SK-N-SH treated with all-trans-retinoic acid at 6 μM for 48 hours (cell line): ENCODE data around the gene CLEC14A.

Experiments used
- ATAC-seq: fragments of 200-7000 bp; cut with Tn5 transposase; 3 replicates; pipeline ENCODE4 v1.9.1; 2020; ENCODE audit warnings: mild to moderate bottlenecking, moderate library complexity
- ARNTL ChIP-seq: fragments of 450-650 bp; formaldehyde crosslinking; IDR thresholded peaks from 2 replicates; pipeline ENCODE4 v1.5.0; 2020; ENCODE audit warnings: low read depth, mild to moderate bottlenecking, moderate library complexity, borderline replicate concordance
- CREB5 ChIP-seq: fragments of 250-450 bp; sonication (Bioruptor Pico); IDR thresholded peaks from 2 replicates; pipeline ENCODE4 v1.5.1; 2020; ENCODE audit warnings: low read depth, mild to moderate bottlenecking, moderate library complexity
- CSDC2 ChIP-seq: fragments of 250-450 bp; sonication (Bioruptor Pico); IDR thresholded peaks from 2 replicates; pipeline ENCODE4 v1.5.0; 2020; ENCODE audit warnings: mild to moderate bottlenecking, moderate library complexity
- ESRRG ChIP-seq: fragments of 250-450 bp; sonication (Bioruptor Pico); IDR thresholded peaks from 2 replicates; pipeline ENCODE4 v1.6.1; 2021; ENCODE audit warnings: mild to moderate bottlenecking
- GLIS3 ChIP-seq: fragments of 250-450 bp; sonication (Bioruptor Pico); IDR thresholded peaks from 2 replicates; pipeline ENCODE4 v1.5.0; 2020; ENCODE audit warnings: mild to moderate bottlenecking, moderate library complexity
- ISL1 ChIP-seq: fragments of 250-450 bp; sonication (Bioruptor Pico); IDR thresholded peaks from 2 replicates; pipeline ENCODE4 v2.1.2; 2022; ENCODE audit warnings: mild to moderate bottlenecking, moderate library complexity
- OSR1 ChIP-seq: fragments of 250-450 bp; sonication (Bioruptor Pico); IDR thresholded peaks from 2 replicates; pipeline ENCODE4 v1.8.0; 2022; ENCODE audit warnings: moderate library complexity, mild to moderate bottlenecking, inconsistent platforms
- RARB ChIP-seq: fragments of 250-450 bp; sonication (Bioruptor Pico); IDR thresholded peaks from 2 replicates; pipeline ENCODE4 v1.8.0; 2021; ENCODE audit warnings: mild to moderate bottlenecking, moderate library complexity
- SNAI2 ChIP-seq: fragments of 250-450 bp; sonication (Bioruptor Pico); IDR thresholded peaks from 2 replicates; pipeline ENCODE4 v1.5.0; 2020; ENCODE audit warnings: mild to moderate bottlenecking, moderate library complexity
- TCF4 ChIP-seq: fragments of 250-450 bp; sonication (Bioruptor Pico); IDR thresholded peaks from 2 replicates; pipeline ENCODE4 v1.8.0; 2021; ENCODE audit warnings: mild to moderate bottlenecking, moderate library complexity, borderline replicate concordance
- TOX ChIP-seq: fragments of 250-450 bp; sonication (Bioruptor Pico); IDR thresholded peaks from 2 replicates; pipeline ENCODE4 v1.8.0; 2021; ENCODE audit warnings: mild to moderate bottlenecking, moderate library complexity, borderline replicate concordance
- TSHZ2 ChIP-seq: fragments of 250-450 bp; sonication (Bioruptor Pico); IDR thresholded peaks from 2 replicates; pipeline ENCODE4 v1.5.0; 2020; ENCODE audit warnings: mild to moderate bottlenecking, moderate library complexity
- ZC3H10 ChIP-seq: fragments of 250-450 bp; sonication (Bioruptor Pico); IDR thresholded peaks from 2 replicates; pipeline ENCODE4 v1.5.1; 2021; ENCODE audit warnings: mild to moderate bottlenecking, moderate library complexity
- ZFP3 ChIP-seq: fragments of 250-450 bp; sonication (Bioruptor Pico); IDR thresholded peaks from 2 replicates; pipeline ENCODE4 v1.5.0; 2020; ENCODE audit warnings: mild to moderate bottlenecking, moderate library complexity
- ZFP30 ChIP-seq: fragments of 450-650 bp; formaldehyde crosslinking; IDR thresholded peaks from 2 replicates; pipeline ENCODE4 v1.5.0; 2022; ENCODE audit warnings: mild to moderate bottlenecking, moderate library complexity
- ZNF565 ChIP-seq: fragments of 450-650 bp; formaldehyde crosslinking; conservative IDR thresholded peaks from 2 replicates; pipeline ENCODE4 v1.5.0; 2020; ENCODE audit warnings: low read depth, mild to moderate bottlenecking, moderate library complexity
- ZNF70 ChIP-seq: fragments of 450-650 bp; formaldehyde crosslinking; IDR thresholded peaks from 2 replicates; pipeline ENCODE4 v1.5.0; 2020; ENCODE audit warnings: mild to moderate bottlenecking, moderate library complexity
- ZNF8 ChIP-seq: fragments of 450-650 bp; formaldehyde crosslinking; IDR thresholded peaks from 2 replicates; pipeline ENCODE4 v1.5.0; 2020; ENCODE audit warnings: mild to moderate bottlenecking, moderate library complexity
- TF ChIP-seq, protein P1 (sequence below): fragments of 250-450 bp; sonication (Bioruptor Pico); IDR thresholded peaks from 2 replicates; pipeline ENCODE4 v1.5.1; 2021; ENCODE audit warnings: mild to moderate bottlenecking, moderate library complexity
- TF ChIP-seq, protein P2 (sequence below): fragments of 250-450 bp; sonication (Bioruptor Pico); IDR thresholded peaks from 2 replicates; pipeline ENCODE4 v1.8.0; 2021; ENCODE audit warnings: low read depth, mild to moderate bottlenecking, moderate library complexity, borderline replicate concordance
- TF ChIP-seq, protein P3 (sequence below): fragments of 250-450 bp; sonication (Bioruptor Pico); IDR thresholded peaks from 2 replicates; pipeline ENCODE4 v1.8.0; 2020; ENCODE audit warnings: mild to moderate bottlenecking, moderate library complexity, borderline replicate concordance

The CLEC14A gene

GRCh38 chr14:38205949-38206665 lies 49.8 kb downstream of the CLEC14A start:
- TF ChIP-seq ZNF8 (CRISPR knock-in tag) (peak; percentile 48; the same call in 1 of the 2 replicates), OSR1 (no peak)
- TF ChIP-seq, all 23 proteins: peak for 1
- no peak for ATAC-seq

DNA sequence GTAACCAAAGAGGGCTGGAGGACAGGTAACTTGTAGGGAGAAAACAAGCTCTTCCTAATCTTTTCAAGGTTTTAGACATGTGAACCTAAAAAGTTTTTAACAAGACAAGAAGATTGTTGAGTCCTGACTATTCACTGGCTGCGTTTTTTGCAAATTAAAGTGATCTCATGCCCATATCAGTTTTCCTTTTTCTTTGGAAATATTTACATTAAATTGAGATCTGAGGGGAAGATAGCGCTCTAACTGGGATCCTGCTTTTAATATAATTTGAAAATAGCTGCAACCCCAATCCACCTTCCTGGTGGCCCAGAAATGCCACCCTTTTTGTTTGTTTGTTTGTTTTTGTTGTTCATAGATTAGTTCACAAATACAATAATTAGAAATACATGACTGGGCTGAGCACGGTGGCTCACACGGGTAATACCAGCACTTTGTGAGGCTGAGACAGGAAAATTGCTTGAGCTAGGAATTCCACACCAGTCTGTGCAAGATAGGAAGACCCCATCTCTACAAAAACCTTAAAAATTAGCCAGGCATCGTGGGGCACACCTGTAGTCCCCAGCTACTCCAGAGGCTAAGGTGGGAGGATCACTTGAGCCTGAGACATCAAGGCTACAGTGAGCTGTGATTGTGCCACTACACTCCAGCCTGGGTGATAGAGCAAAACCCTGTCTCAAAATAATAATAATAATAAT lies 50.6 kb downstream of the CLEC14A start:
- TF ChIP-seq RARB = no peak
- TF ChIP-seq, protein P1, sequence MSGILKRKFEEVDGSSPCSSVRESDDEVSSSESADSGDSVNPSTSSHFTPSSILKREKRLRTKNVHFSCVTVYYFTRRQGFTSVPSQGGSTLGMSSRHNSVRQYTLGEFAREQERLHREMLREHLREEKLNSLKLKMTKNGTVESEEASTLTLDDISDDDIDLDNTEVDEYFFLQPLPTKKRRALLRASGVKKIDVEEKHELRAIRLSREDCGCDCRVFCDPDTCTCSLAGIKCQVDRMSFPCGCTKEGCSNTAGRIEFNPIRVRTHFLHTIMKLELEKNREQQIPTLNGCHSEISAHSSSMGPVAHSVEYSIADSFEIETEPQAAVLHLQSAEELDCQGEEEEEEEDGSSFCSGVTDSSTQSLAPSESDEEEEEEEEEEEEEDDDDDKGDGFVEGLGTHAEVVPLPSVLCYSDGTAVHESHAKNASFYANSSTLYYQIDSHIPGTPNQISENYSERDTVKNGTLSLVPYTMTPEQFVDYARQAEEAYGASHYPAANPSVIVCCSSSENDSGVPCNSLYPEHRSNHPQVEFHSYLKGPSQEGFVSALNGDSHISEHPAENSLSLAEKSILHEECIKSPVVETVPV (CRISPR knock-in tag) = no peak
- no peak for TF ChIP-seq ZNF565 (CRISPR knock-in tag)
- no peak for TF ChIP-seq ZC3H10 (CRISPR knock-in tag)
- no peak for TF ChIP-seq TCF4 (CRISPR knock-in tag)
- TF ChIP-seq SNAI2 (CRISPR knock-in tag) = no peak
- TF ChIP-seq, protein P2, sequence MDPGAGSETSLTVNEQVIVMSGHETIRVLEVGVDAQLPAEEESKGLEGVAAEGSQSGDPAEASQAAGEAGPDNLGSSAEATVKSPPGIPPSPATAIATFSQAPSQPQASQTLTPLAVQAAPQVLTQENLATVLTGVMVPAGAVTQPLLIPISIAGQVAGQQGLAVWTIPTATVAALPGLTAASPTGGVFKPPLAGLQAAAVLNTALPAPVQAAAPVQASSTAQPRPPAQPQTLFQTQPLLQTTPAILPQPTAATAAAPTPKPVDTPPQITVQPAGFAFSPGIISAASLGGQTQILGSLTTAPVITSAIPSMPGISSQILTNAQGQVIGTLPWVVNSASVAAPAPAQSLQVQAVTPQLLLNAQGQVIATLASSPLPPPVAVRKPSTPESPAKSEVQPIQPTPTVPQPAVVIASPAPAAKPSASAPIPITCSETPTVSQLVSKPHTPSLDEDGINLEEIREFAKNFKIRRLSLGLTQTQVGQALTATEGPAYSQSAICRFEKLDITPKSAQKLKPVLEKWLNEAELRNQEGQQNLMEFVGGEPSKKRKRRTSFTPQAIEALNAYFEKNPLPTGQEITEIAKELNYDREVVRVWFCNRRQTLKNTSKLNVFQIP = no peak
- no peak for TF ChIP-seq OSR1
- TF ChIP-seq, protein P3, sequence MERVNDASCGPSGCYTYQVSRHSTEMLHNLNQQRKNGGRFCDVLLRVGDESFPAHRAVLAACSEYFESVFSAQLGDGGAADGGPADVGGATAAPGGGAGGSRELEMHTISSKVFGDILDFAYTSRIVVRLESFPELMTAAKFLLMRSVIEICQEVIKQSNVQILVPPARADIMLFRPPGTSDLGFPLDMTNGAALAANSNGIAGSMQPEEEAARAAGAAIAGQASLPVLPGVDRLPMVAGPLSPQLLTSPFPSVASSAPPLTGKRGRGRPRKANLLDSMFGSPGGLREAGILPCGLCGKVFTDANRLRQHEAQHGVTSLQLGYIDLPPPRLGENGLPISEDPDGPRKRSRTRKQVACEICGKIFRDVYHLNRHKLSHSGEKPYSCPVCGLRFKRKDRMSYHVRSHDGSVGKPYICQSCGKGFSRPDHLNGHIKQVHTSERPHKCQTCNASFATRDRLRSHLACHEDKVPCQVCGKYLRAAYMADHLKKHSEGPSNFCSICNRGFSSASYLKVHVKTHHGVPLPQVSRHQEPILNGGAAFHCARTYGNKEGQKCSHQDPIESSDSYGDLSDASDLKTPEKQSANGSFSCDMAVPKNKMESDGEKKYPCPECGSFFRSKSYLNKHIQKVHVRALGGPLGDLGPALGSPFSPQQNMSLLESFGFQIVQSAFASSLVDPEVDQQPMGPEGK (CRISPR knock-in tag) = no peak
- no peak for TF ChIP-seq TSHZ2 (CRISPR knock-in tag)
- no peak for TF ChIP-seq ISL1
- TF ChIP-seq CSDC2 (CRISPR knock-in tag) = no peak
- no peak for TF ChIP-seq ESRRG (CRISPR knock-in tag)
- TF ChIP-seq ZNF8 (CRISPR knock-in tag) = no peak
- no peak for TF ChIP-seq ZFP3 (CRISPR knock-in tag)
- TF ChIP-seq ARNTL = no peak
- TF ChIP-seq GLIS3 (CRISPR knock-in tag) = no peak
- TF ChIP-seq TOX (CRISPR knock-in tag) = no peak
- TF ChIP-seq ZFP30 = no peak
- ATAC-seq = no peak

- no peak for ATAC-seq
- no peak for TF ChIP-seq ZFP30
- TF ChIP-seq SNAI2 (CRISPR knock-in tag) = no peak
- TF ChIP-seq ZNF8 (CRISPR knock-in tag) = no peak
- no peak for TF ChIP-seq ESRRG (CRISPR knock-in tag)
- no peak for TF ChIP-seq CSDC2 (CRISPR knock-in tag)
- no peak for TF ChIP-seq ZFP3 (CRISPR knock-in tag)
- TF ChIP-seq GLIS3 (CRISPR knock-in tag) = no peak
- TF ChIP-seq OSR1 = no peak
- no peak for TF ChIP-seq CREB5 (CRISPR knock-in tag)
- no peak for TF ChIP-seq ISL1
- no peak for TF ChIP-seq ARNTL
- TF ChIP-seq, protein P2 = no peak
- no peak for TF ChIP-seq TCF4 (CRISPR knock-in tag)
- TF ChIP-seq ZNF565 (CRISPR knock-in tag) = no peak
- TF ChIP-seq RARB = no peak
- TF ChIP-seq ZNF70 (CRISPR knock-in tag) = no peak
- no peak for TF ChIP-seq TSHZ2 (CRISPR knock-in tag)
Observed at GRCh38 chr14:38204719-38205115, 51.2 kb downstream of the CLEC14A start.
